KMS-11 (cell line): ENCODE data around the gene LDLRAD3.

Source experiments
- H2AFZ ChIP-seq: fragments of 200-600 bp; sonication (generic); 2 replicates; pipeline ENCODE4 v1.6.1; 2016; ENCODE audit warnings: antibody characterized with exemption, mixed run types, low read depth
- H3K27ac ChIP-seq: fragments of 200-600 bp; sonication (generic); 2 replicates; pipeline ENCODE4 v1.6.1; 2016; ENCODE audit warnings: mild to moderate bottlenecking, mixed run types
- H3K27me3 ChIP-seq: fragments of 200-600 bp; sonication (generic); 2 replicates; pipeline ENCODE4 v1.6.1; 2017; ENCODE audit warnings: mild to moderate bottlenecking, low read depth, mixed run types, moderate library complexity; ENCODE audit not compliant: insufficient read depth
- H3K36me3 ChIP-seq: fragments of 200-600 bp; sonication (generic); 2 replicates; pipeline ENCODE4 v1.6.1; 2017; ENCODE audit warnings: mild to moderate bottlenecking, mixed run types; ENCODE audit not compliant: insufficient read depth
- H3K4me1 ChIP-seq: fragments of 200-600 bp; sonication (generic); 2 replicates; pipeline ENCODE4 v1.6.1; 2016; ENCODE audit warnings: mild to moderate bottlenecking, low read depth, mixed run types; ENCODE audit not compliant: poor library complexity, severe bottlenecking
- H3K4me2 ChIP-seq: fragments of 200-600 bp; sonication (generic); 2 replicates; pipeline ENCODE4 v1.7.0; 2016; ENCODE audit warnings: mild to moderate bottlenecking, mixed run types
- H3K4me3 ChIP-seq: fragments of 200-600 bp; sonication (generic); IDR thresholded peaks from 2 replicates; pipeline ENCODE4 v1.6.1; 2017; ENCODE audit warnings: low read depth, low read length, mixed read lengths; ENCODE audit not compliant: insufficient read depth
- H3K79me2 ChIP-seq: fragments of 200-600 bp; sonication (generic); 2 replicates; pipeline ENCODE4 v1.6.1; 2016; ENCODE audit warnings: low read depth, mixed run types; ENCODE audit not compliant: insufficient read depth
- H3K9ac ChIP-seq: fragments of 200-600 bp; sonication (generic); 2 replicates; pipeline ENCODE4 v1.6.1; 2016; ENCODE audit warnings: mild to moderate bottlenecking, mixed run types
- H4K20me1 ChIP-seq: fragments of 200-600 bp; sonication (generic); 2 replicates; pipeline ENCODE4 v1.6.1; 2016; ENCODE audit warnings: mild to moderate bottlenecking, mixed run types; ENCODE audit not compliant: insufficient read depth
- TF ChIP-seq, protein P1 (sequence below): fragments of 200-600 bp; sonication (generic); conservative IDR thresholded peaks from 2 replicates; pipeline ENCODE4 v1.6.1; 2017; ENCODE audit warnings: low read depth, mild to moderate bottlenecking, antibody characterized with exemption, low read length, moderate library complexity, mixed read lengths

LDLRAD3 gene

DNA sequence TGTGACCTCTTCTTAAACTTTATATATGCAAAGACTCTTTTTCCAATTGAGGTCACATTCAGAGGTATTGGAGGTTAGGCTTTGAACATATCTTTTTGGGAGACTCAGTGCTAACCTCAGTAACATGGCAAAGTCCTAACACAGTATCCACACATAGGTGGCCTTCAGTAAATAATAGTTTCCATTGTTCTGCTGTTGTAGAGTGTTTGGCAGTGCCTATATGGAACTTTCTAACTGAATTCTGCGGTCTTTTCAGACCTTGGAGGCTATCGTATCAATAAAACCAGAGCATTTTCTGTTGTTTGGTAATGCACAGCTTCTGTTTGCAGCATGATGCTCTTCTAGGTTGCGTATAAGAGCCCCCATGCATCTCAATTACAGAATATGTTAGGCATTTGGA is 47.0 kb downstream of the LDLRAD3 start:
- no peak overlapping the region for H3K9ac ChIP-seq
- H3K4me2 ChIP-seq: no peak overlapping the region
- H3K36me3 ChIP-seq: no peaks in the 10 kb centered on the region
- H2AFZ ChIP-seq: no peak overlapping the region
- H3K27me3 ChIP-seq: no peaks in the 10 kb centered on the region
- H4K20me1 ChIP-seq: no peaks in the 10 kb centered on the region
- TF ChIP-seq, protein P1, sequence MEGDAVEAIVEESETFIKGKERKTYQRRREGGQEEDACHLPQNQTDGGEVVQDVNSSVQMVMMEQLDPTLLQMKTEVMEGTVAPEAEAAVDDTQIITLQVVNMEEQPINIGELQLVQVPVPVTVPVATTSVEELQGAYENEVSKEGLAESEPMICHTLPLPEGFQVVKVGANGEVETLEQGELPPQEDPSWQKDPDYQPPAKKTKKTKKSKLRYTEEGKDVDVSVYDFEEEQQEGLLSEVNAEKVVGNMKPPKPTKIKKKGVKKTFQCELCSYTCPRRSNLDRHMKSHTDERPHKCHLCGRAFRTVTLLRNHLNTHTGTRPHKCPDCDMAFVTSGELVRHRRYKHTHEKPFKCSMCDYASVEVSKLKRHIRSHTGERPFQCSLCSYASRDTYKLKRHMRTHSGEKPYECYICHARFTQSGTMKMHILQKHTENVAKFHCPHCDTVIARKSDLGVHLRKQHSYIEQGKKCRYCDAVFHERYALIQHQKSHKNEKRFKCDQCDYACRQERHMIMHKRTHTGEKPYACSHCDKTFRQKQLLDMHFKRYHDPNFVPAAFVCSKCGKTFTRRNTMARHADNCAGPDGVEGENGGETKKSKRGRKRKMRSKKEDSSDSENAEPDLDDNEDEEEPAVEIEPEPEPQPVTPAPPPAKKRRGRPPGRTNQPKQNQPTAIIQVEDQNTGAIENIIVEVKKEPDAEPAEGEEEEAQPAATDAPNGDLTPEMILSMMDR: no peak
- H3K27ac ChIP-seq: no peak overlapping the region
- H3K79me2 ChIP-seq: no peaks in the 10 kb centered on the region
- H3K4me3 ChIP-seq: no peak overlapping the region
- H3K4me1 ChIP-seq: no peaks in the 10 kb centered on the region

DNA sequence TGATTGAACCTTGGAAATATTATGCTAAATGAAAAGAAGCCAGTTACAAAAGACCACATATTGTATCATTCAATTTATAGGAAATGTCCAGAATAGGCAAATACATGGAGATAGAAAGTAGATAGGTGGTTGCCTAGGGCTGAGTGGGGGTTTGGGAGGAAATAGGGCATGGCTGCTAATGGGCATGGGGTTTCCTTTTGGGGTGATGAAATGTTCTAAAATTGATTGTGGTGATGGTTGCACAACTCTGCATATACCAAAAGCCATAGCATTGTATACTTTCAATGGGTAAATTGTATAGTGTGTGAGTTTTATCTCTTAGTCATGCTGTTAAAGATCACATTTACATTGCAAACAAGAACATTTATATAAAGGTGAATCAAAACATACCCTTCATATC is 48.7 kb downstream of the LDLRAD3 start:
- no peaks in the 10 kb centered on the region for H3K27me3 ChIP-seq
- no peaks in the 10 kb centered on the region for H3K79me2 ChIP-seq
- no peak overlapping the region for H3K9ac ChIP-seq
- no peak overlapping the region for H3K4me3 ChIP-seq
- H3K4me1 ChIP-seq: peaks cover 10% of the 10 kb centered on the region
- no peak overlapping the region for H3K27ac ChIP-seq
- no peaks in the 10 kb centered on the region for H4K20me1 ChIP-seq
- no peaks in the 10 kb centered on the region for H3K36me3 ChIP-seq
- H2AFZ ChIP-seq: no peak overlapping the region
- H3K4me2 ChIP-seq: no peak overlapping the region
- TF ChIP-seq, protein P1: no peak

DNA sequence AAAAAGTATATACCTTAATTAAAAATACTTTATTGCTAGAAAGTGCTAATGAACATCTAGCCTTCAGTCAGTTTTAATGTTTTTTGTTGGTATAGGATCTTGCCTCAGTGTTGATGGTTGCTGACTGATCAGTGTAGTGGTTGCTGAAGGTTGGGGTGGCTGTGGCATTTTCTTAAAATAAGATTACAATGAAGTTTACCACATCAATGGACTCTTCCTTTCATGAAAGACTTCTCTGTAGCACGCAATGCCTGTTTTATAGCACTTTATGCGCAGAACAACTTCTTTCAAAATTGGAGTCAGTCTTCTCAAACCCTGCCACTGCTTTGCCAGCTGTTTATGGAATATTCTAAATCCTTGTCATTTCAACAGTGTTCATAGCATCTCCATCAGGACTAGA is 50.6 kb downstream of the LDLRAD3 start:
- no peaks in the 10 kb centered on the region for H3K36me3 ChIP-seq

DNA sequence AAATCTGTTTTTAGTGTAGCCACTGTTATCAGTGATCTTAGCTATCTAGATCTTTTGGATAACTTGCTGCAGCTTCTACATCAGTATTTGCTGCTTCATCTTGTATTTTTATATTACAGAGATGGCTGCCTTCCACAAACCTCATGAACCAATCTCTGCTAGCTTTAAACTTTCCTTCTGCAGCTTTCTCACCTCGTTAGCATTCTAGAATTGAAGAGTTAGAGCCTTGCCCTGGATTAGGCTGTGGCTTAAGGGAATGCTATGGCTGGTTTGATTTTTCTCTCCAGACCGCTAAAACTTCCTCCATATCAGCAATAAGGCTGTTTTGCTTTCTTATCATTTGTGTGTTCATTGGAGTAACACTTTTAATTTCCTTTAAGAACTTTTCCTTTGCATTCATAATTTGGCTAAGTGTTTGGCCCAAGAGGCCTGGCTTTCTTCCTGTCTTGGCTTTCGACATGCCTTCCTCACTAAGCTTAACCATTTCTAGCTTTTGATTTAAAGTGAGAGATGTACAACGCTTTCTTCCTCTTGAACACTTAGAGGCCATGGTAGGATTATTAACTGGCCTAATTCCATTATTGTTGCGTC is 51.9 kb downstream of the LDLRAD3 start:
- TF ChIP-seq, protein P1: no peak
- Histone ChIP-seq H3K9ac (no peak overlapping the region), H3K79me2 (no peaks in the 10 kb centered on the region), H3K4me1 (peaks cover 19% of the 10 kb centered on the region), H4K20me1 (no peaks in the 10 kb centered on the region), H3K27ac (no peak overlapping the region), H3K36me3 (no peaks in the 10 kb centered on the region), H3K4me3 (no peak overlapping the region), H2AFZ (no peak overlapping the region), H3K4me2 (no peak overlapping the region), H3K27me3 (no peaks in the 10 kb centered on the region)

More for the DNA sequence above, 50.6 kb downstream of the LDLRAD3 start:
- H3K4me1 ChIP-seq: peaks cover 19% of the 10 kb centered on the region
- H3K4me2 ChIP-seq: no peak overlapping the region
- H3K9ac ChIP-seq: no peak overlapping the region
- no peak overlapping the region for H3K4me3 ChIP-seq
- no peaks in the 10 kb centered on the region for H3K79me2 ChIP-seq
- no peaks in the 10 kb centered on the region for H3K27me3 ChIP-seq
- H4K20me1 ChIP-seq: no peaks in the 10 kb centered on the region
- H2AFZ ChIP-seq: no peak overlapping the region
- H3K27ac ChIP-seq: no peak overlapping the region
- TF ChIP-seq, protein P1: no peak
